ENCODE data around the gene RASGRP2.

GRCh38 chr11:64765291-64765850 lies 21.4 kb upstream of the RASGRP2 start:
- TF ChIP-seq ARNTL (CRISPR knock-in tag; IDR thresholded peaks at IDR 0.05; ENCODE audit: borderline replicate concordance, low read depth) (no peak), ZNF70 (CRISPR knock-in tag; IDR thresholded peaks at IDR 0.05) (no peak), ZFP3 (CRISPR knock-in tag; IDR thresholded peaks at IDR 0.05) (no peak), ZC3H10 (CRISPR knock-in tag; IDR thresholded peaks at IDR 0.05) (no peak), ISL1 (CRISPR knock-in tag; IDR thresholded peaks at IDR 0.05) (no peak), GLIS3 (CRISPR knock-in tag; IDR thresholded peaks at IDR 0.05) (no peak), CREB5 (CRISPR knock-in tag; IDR thresholded peaks at IDR 0.05; ENCODE audit: low read depth) (no peak), RARB (CRISPR knock-in tag; IDR thresholded peaks at IDR 0.05) (no peak), SNAI2 (CRISPR knock-in tag; IDR thresholded peaks at IDR 0.05) (no peak), ZNF565 (CRISPR knock-in tag; conservative IDR thresholded peaks at IDR 0.05; ENCODE audit: low read depth) (no peak), ZFP30 (CRISPR knock-in tag; IDR thresholded peaks at IDR 0.05) (no peak)
- TF ChIP-seq, protein P1, sequence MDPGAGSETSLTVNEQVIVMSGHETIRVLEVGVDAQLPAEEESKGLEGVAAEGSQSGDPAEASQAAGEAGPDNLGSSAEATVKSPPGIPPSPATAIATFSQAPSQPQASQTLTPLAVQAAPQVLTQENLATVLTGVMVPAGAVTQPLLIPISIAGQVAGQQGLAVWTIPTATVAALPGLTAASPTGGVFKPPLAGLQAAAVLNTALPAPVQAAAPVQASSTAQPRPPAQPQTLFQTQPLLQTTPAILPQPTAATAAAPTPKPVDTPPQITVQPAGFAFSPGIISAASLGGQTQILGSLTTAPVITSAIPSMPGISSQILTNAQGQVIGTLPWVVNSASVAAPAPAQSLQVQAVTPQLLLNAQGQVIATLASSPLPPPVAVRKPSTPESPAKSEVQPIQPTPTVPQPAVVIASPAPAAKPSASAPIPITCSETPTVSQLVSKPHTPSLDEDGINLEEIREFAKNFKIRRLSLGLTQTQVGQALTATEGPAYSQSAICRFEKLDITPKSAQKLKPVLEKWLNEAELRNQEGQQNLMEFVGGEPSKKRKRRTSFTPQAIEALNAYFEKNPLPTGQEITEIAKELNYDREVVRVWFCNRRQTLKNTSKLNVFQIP (CRISPR knock-in tag; IDR thresholded peaks at IDR 0.05; ENCODE audit: borderline replicate concordance, low read depth): no peak
- TF ChIP-seq, protein P2, sequence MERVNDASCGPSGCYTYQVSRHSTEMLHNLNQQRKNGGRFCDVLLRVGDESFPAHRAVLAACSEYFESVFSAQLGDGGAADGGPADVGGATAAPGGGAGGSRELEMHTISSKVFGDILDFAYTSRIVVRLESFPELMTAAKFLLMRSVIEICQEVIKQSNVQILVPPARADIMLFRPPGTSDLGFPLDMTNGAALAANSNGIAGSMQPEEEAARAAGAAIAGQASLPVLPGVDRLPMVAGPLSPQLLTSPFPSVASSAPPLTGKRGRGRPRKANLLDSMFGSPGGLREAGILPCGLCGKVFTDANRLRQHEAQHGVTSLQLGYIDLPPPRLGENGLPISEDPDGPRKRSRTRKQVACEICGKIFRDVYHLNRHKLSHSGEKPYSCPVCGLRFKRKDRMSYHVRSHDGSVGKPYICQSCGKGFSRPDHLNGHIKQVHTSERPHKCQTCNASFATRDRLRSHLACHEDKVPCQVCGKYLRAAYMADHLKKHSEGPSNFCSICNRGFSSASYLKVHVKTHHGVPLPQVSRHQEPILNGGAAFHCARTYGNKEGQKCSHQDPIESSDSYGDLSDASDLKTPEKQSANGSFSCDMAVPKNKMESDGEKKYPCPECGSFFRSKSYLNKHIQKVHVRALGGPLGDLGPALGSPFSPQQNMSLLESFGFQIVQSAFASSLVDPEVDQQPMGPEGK (CRISPR knock-in tag; IDR thresholded peaks at IDR 0.05; ENCODE audit: borderline replicate concordance): no peak
- TF ChIP-seq, protein P3, sequence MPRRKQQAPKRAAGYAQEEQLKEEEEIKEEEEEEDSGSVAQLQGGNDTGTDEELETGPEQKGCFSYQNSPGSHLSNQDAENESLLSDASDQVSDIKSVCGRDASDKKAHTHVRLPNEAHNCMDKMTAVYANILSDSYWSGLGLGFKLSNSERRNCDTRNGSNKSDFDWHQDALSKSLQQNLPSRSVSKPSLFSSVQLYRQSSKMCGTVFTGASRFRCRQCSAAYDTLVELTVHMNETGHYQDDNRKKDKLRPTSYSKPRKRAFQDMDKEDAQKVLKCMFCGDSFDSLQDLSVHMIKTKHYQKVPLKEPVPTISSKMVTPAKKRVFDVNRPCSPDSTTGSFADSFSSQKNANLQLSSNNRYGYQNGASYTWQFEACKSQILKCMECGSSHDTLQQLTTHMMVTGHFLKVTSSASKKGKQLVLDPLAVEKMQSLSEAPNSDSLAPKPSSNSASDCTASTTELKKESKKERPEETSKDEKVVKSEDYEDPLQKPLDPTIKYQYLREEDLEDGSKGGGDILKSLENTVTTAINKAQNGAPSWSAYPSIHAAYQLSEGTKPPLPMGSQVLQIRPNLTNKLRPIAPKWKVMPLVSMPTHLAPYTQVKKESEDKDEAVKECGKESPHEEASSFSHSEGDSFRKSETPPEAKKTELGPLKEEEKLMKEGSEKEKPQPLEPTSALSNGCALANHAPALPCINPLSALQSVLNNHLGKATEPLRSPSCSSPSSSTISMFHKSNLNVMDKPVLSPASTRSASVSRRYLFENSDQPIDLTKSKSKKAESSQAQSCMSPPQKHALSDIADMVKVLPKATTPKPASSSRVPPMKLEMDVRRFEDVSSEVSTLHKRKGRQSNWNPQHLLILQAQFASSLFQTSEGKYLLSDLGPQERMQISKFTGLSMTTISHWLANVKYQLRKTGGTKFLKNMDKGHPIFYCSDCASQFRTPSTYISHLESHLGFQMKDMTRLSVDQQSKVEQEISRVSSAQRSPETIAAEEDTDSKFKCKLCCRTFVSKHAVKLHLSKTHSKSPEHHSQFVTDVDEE (CRISPR knock-in tag; IDR thresholded peaks at IDR 0.05): no peak

Measured in SK-N-SH treated with all-trans-retinoic acid at 6 μM for 48 hours (cell line).